Fibroblast of lung (primary cell): ENCODE measurements around the gene SMC6. TPM values are rescaled to one million over a fixed set of nuclear protein-coding genes. Genes with fewer than 3 reads are reported as not detected.

Source experiments
- DNase-seq, 2 donors: peaks; one replicate each; pipeline versions ENCODE4 v3.0.0 to v3.0.0-alpha.2; 2010; ENCODE audit warnings: low read depth in 2 of 2
- H2AFZ ChIP-seq: 2 replicates; pipeline ENCODE4 v1.5.1; 2012; ENCODE audit warnings: low read length, control low read depth, inconsistent platforms
- H3K27ac ChIP-seq: 2 replicates; pipeline ENCODE4 v1.5.1; 2011; ENCODE audit warnings: low read length, control low read depth; ENCODE audit not compliant: insufficient read depth
- H3K27me3 ChIP-seq: 2 replicates; pipeline ENCODE4 v1.5.1; 2011; ENCODE audit warnings: mild to moderate bottlenecking, low read length; ENCODE audit not compliant: control insufficient read depth, insufficient read depth
- H3K36me3 ChIP-seq: 2 replicates; pipeline ENCODE4 v1.5.1; 2011; ENCODE audit warnings: low read length; ENCODE audit not compliant: control insufficient read depth, insufficient read depth
- H3K4me1 ChIP-seq: 2 replicates; pipeline ENCODE4 v1.5.1; 2011; ENCODE audit warnings: low read length; ENCODE audit not compliant: control insufficient read depth, insufficient read depth; ENCODE audit errors: extremely low read depth
- H3K4me2 ChIP-seq: 2 replicates; pipeline ENCODE4 v1.5.1; 2011; ENCODE audit warnings: low read length, control low read depth; ENCODE audit not compliant: insufficient read depth; ENCODE audit errors: extremely low read depth
- H3K4me3 ChIP-seq, 4 experiments: fragments of 200-600 bp in 1 of 4; sonication (generic) in 1 of 4; replicated peaks in 1 of 4; 2 replicates each; pipeline ENCODE4 v1.5.1; 2011 to 2016; ENCODE audit warnings: low read length in 4 of 4, low read depth in 3 of 4, mild to moderate bottlenecking in 3 of 4, control low read depth in 2 of 4, inconsistent platforms in 1 of 4, mixed read lengths in 1 of 4; ENCODE audit not compliant: insufficient read depth in 1 of 4; ENCODE audit errors: control extremely low read depth in 1 of 4
- H3K79me2 ChIP-seq: 2 replicates; pipeline ENCODE4 v1.5.1; 2012; ENCODE audit warnings: mild to moderate bottlenecking, low read length, inconsistent platforms; ENCODE audit not compliant: control insufficient read depth, insufficient read depth
- H3K9ac ChIP-seq: 2 replicates; pipeline ENCODE4 v1.5.1; 2011; ENCODE audit warnings: mild to moderate bottlenecking, low read length, control low read depth; ENCODE audit not compliant: insufficient read depth
- H3K9me3 ChIP-seq: 2 replicates; pipeline ENCODE4 v1.5.1; 2012; ENCODE audit warnings: low read depth, low read length; ENCODE audit not compliant: control insufficient read depth, insufficient read depth
- H4K20me1 ChIP-seq: 2 replicates; pipeline ENCODE4 v1.5.1; 2011; ENCODE audit warnings: low read length; ENCODE audit not compliant: control insufficient read depth, insufficient read depth; ENCODE audit errors: extremely low read depth
- EZH2 ChIP-seq: IDR thresholded peaks from 2 replicates; pipeline ENCODE4 v1.5.1; 2012; ENCODE audit warnings: low read length, control low read depth, mild to moderate bottlenecking; ENCODE audit errors: missing control alignments
- polyA plus RNA-seq, 2 donors: library from polyadenylated mRNA; depleted of rRNA in 1 of 2; stranded (reverse) in 1 of 2; unstranded in 1 of 2; fragments of >200 nt; gene quantifications; 2 replicates each; pipeline ENCODE4 v1.2.1, GENCODE V29; 2011 to 2012; ENCODE audit warnings: missing spikeins in 1 of 2
- total RNA-seq: library from RNA; depleted of rRNA; stranded (reverse); fragments of >200 nt; gene quantifications from 2 replicates; pipeline ENCODE4 v1.2.1, GENCODE V29; 2014
- TF ChIP-seq, protein P1 (sequence below), 2 donors: IDR thresholded peaks in 1 of 2; conservative IDR thresholded peaks in 1 of 2; 1 replicate in 1 of 2; 2 replicates in 1 of 2; pipeline ENCODE4 v1.5.1; 2011 to 2012; ENCODE audit warnings: low read length in 2 of 2, control low read depth in 1 of 2, inconsistent platforms in 1 of 2, low read depth in 1 of 2, mild to moderate bottlenecking in 1 of 2

SMC6 gene
- total and polyA plus RNA-seq, 2 donors (not counting 1 experiment from before 2014, with no cell fraction given) = 17.9 to 22.8 TPM

DNA sequence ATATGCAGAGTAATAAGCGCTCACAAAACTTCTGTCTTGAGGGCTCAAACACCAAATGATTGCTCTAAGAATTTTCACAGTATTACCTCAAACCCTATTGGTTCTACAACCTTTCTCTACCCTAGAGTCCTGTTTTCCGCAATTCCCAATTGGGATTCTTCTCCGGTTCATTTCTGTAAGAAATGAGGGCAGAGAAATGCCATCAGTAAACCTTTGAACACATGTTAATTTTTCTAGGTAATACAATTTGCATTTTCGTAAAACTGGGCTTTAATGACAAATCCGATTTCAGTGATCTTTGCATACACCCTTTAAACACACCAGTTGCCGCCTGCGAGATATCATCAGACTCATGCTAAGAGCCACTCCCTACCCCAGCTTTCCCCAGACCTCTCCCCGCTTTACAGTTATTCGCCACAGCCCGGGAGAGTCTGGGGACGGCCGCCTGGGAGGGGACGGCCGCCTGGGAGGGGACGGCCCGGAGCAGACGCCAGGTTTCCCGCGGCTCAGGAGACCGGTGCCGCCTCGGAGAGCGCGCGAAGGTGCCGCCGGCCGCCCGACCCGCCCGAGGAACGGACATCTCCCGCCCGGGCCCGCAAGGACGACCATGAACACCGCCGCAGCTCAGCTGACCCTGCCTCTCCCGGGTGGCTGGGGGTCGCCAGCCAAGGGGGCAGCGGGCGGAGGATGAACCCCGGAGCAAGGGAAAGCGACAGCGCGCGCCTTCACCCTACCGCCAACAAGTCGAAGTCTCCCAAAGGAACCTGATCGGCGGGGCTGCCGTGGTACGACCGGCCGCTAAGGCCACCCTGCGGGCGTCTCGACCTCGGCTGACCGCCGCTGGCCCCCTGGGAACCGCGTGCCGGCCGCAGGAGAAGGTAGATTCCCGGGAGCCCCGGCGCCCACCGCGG lies 463 bp downstream of the SMC6 start:
- Histone ChIP-seq H3K4me1 (peaks cover 6% of the 10 kb centered on the region), H3K4me2 (peak overlapping the region; percentile 80), H3K27ac (peak overlapping the region; percentile 92), H3K9ac (peak overlapping the region; percentile 94), H2AFZ (peak overlapping the region; percentile 83), H3K4me3 (peak overlapping the region; percentile 77 to 90 (median 88)), H4K20me1 (no peaks in the 10 kb centered on the region), H3K9me3 (no peaks in the 10 kb centered on the region), H3K27me3 (no peaks in the 10 kb centered on the region), H3K79me2 (peaks cover 74% of the 10 kb centered on the region), H3K36me3 (peaks cover 3% of the 10 kb centered on the region)
- TF ChIP-seq, protein P1, sequence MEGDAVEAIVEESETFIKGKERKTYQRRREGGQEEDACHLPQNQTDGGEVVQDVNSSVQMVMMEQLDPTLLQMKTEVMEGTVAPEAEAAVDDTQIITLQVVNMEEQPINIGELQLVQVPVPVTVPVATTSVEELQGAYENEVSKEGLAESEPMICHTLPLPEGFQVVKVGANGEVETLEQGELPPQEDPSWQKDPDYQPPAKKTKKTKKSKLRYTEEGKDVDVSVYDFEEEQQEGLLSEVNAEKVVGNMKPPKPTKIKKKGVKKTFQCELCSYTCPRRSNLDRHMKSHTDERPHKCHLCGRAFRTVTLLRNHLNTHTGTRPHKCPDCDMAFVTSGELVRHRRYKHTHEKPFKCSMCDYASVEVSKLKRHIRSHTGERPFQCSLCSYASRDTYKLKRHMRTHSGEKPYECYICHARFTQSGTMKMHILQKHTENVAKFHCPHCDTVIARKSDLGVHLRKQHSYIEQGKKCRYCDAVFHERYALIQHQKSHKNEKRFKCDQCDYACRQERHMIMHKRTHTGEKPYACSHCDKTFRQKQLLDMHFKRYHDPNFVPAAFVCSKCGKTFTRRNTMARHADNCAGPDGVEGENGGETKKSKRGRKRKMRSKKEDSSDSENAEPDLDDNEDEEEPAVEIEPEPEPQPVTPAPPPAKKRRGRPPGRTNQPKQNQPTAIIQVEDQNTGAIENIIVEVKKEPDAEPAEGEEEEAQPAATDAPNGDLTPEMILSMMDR (conservative IDR thresholded peaks at IDR 0.05 in 1 of 2, IDR thresholded peaks at IDR 0.05 in 1 of 2; ENCODE audit: low read depth in 1 of 2, low read length in 2 of 2) = no peak
- no peak for TF ChIP-seq EZH2
- peak; percentile 27 to 52 for DNase-seq

DNA sequence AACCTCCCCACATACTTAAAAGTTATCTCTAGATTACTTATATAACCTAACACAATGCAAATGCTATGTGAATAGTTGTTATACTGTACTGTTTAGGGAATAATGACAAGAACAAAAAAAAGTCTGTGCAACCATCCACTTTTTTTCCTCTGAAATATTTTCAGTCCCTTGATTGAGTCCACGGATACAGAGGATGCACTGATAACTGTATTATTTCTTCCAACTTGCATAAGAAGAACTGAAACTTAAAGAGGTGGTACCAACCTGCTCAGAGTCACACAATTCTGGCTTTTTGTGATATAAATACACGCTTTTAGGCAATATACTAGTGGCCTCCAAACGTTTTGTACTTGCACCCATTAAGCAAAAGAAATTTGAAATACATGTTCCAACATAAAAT lies 1.4 kb downstream of the SMC6 start:
- Histone ChIP-seq H3K4me2 (peak overlapping the region; percentile 80), H4K20me1 (no peaks in the 10 kb centered on the region), H3K27me3 (no peaks in the 10 kb centered on the region), H3K79me2 (peaks cover 72% of the 10 kb centered on the region), H3K4me1 (peaks cover 10% of the 10 kb centered on the region), H2AFZ (no peak overlapping the region), H3K27ac (no peak overlapping the region), H3K36me3 (peaks cover 3% of the 10 kb centered on the region), H3K4me3 (peak overlapping the region; percentile 77 to 90 (median 88)), H3K9me3 (no peaks in the 10 kb centered on the region), H3K9ac (no peak overlapping the region)
- no peak for DNase-seq
- no peak for TF ChIP-seq EZH2
- TF ChIP-seq, protein P1 (conservative IDR thresholded peaks at IDR 0.05 in 1 of 2, IDR thresholded peaks at IDR 0.05 in 1 of 2; ENCODE audit: low read depth in 1 of 2, low read length in 2 of 2) = no peak

DNA sequence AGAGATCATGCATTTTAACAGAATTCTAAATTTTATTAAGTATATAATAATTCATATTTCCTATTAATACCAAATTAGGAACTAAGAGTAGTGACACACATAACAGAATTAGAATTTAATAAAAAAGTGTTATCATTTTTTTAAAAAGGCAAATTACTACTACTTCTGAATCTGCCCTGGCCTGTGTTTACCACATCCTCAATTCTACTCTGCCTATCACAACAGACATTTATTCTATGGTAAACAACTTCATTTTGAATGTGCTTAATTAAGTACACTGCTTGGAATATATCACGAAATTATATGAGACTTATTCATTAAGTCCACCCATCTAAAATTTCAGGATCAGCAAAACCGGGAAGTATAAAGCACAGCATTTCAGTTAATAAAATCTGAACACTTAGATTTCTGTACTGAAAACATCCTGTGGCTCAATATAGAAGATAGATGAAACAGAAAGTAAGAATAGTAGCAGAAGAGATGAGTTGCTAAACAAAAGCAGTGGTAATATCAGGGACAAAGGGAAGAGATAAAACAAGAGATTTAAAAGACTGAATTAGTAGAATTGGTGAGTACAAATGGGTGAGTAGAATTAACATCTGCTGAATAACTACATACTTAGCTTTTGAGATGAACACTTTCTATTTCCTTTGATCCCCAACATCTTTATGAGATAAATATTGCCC lies 3.7 kb downstream of the SMC6 start:
- Histone ChIP-seq H3K4me2 (peak overlapping the region; percentile 41), H3K4me1 (peaks cover 4% of the 10 kb centered on the region), H3K36me3 (peaks cover 3% of the 10 kb centered on the region), H3K79me2 (peaks cover 55% of the 10 kb centered on the region), H2AFZ (no peak overlapping the region), H3K9me3 (no peaks in the 10 kb centered on the region), H3K4me3 (no peak overlapping the region), H3K9ac (no peak overlapping the region), H3K27ac (no peak overlapping the region), H3K27me3 (no peaks in the 10 kb centered on the region), H4K20me1 (no peaks in the 10 kb centered on the region)
- TF ChIP-seq, protein P1 (conservative IDR thresholded peaks at IDR 0.05 in 1 of 2, IDR thresholded peaks at IDR 0.05 in 1 of 2; ENCODE audit: low read depth in 1 of 2, low read length in 2 of 2) = no peak
- no peak for TF ChIP-seq EZH2
- DNase-seq = no peak
